Activated T-cell treated with anti-CD3 and anti-CD28 coated beads, Interleukin-2, amount 50 U/mL, for 1 hour (primary cell): ENCODE measurements around the gene FMNL1.
A peak's percentile ranks its signal among the peaks of the same experiment; 100 is the strongest.
"Not testable (repeated sequence)": the region's sequence is repeated elsewhere in the genome, so short reads cannot be mapped to it uniquely, and the experiment has no call there.

Experiments used
- DNase-seq: peaks from one replicate; pipeline ENCODE4 v3.0.0-alpha.2; 2020

FMNL1 gene

DNA sequence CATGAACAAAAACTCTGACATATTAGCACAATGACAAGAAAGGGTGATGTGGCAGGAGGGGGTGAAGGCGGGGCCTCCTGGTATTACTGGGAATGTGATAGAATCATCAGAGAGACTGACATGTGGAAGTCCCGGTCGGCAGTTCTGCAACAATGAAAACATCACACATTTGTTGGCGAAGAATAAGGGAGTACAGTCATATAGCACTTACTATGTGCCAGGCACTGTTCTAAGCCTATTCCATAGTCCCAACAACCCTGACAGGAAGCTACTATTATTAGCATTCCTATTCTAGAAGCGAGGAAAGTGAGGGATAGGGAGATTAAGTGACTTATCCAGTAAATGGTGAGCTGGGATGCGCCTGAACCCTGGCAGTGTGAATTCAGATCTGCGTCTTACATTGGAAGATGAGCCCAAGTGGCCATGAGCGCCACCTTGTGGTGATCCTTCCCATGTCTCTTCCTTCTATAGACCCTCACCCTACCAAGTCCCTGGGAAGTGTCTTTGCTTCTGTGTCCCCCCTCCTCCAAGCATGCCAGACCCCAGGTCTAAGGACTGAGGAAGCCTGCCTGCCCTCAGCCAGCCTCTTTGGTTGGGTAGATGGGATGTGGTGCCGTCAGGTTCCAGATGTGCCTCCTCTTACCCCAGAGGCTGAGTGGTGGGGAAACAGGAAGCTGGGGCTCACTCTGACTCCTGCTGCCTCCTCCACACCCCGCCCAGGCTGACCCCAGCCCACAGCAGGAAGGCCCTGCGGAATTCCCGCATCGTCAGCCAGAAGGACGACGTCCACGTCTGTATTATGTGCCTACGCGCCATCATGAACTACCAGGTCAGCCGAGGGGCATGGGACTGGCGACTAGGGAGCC, 14.0 kb downstream of the FMNL1 start:
- DNase-seq: peak; percentile 80

DNA sequence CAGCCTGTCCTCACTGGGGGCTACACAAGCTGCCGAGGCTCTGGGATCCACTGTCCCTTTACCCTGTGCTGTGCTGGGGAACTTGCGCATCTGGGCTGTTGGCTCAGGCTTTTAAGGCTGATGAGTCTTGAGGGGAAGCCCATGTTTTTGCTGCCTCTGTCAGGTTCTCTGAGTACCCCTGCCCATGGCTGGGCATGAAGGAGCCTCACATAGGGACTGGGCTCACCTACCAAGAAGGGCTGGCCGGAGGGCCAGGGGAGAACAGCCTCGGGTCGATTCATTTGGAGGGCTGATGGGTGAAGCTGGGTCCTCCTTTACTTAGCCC, 14.6 kb downstream of the FMNL1 start:
- DNase-seq: no peak

DNA sequence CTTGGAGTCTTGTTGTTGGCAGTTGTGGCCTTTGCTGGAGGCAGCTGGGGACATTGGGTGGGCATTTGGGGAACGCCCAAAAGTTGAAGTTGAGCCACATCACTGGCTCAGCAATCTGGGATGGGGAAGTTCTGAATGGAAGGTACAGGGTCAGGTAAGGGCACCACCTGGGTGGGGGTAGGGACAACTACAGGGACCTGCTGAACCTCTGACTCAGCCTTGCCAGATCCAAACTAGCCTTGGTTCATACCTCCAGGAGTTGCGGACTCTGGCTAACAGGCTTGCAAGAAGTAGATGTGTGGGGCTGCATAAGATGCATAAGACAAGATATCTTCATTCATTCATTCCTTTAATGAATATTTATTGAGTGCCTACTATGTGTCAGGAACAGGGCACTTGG, 16.0 kb downstream of the FMNL1 start:
- DNase-seq: no peak

DNA sequence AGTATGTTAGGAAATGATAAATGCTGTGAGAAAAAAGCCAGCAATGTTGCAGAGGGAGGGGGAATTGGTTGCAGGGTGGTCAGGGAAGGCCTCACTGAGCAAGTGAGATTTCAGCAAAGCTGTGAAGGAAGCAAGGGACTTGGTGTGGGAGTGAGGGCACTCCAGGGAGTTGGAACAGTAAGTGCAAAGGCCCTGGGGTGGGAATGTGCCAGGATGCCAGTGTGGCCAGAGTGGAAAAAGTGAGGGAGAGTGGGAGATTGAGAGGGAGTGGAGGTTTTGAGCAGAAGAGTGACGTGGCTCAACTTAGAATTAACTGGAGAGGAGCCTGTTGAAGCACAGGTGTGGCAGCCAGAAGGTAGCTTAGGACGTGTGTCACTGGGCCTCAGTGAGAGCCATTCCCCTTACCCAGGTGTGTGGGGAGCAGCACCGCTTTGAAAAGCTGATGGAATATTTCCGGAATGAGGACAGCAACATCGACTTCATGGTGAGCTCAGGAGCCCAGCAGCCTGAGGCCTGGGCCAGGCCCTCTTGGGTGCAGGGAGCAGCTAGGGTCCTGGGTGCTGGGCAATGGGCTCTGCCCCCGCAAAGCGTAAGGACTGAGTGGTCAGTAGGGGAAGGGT, 16.6 kb downstream of the FMNL1 start:
- no peak for DNase-seq

DNA sequence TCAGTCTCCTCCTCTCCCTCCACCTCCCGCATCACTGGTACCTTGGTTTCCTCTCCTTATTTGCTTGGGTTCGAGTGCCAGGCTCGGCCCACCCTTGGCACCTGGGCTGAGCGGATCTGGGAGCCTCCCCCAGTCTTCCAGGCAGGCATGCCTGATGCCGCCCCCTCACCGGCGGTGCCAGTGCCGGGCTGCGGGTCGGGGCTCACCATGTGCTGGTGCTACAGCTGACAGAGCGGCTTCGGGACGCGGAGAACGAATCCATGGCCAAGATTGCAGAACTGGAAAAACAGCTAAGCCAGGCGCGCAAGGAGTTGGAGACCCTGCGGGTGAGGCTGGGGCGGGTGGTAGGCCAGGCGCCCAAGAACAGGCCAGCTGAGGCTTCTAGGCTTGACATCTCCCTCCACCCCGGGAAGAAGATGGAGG, 19.2 kb downstream of the FMNL1 start:
- DNase-seq: no peak

DNA sequence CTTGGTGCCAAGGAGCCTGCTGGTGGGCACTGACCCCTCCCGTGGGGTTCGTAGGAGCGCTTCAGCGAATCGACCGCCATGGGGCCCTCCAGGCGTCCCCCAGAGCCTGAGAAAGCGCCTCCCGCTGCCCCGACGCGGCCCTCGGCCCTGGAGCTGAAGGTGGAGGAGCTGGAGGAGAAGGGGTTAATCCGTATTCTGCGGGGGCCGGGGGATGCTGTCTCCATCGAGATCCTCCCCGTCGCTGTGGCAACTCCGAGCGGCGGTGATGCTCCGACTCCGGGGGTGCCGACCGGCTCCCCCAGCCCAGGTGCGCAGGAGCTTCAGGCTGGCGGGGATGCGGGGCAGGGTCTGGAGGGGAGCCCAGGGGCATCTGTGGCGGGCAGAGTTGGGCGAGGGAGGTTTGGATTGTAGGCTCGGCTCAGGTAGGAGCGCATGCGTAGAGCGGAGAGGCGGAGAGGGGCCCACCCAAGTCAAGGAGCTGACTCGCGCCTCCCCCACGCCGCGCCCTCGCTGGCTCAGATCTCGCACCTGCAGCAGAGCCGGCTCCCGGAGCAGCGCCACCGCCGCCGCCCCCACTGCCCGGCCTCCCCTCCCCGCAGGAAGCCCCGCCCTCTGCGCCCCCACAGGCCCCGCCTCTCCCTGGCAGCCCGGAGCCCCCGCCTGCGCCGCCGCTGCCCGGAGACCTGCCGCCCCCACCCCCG, 19.8 kb downstream of the FMNL1 start:
- DNase-seq: no peak

DNA sequence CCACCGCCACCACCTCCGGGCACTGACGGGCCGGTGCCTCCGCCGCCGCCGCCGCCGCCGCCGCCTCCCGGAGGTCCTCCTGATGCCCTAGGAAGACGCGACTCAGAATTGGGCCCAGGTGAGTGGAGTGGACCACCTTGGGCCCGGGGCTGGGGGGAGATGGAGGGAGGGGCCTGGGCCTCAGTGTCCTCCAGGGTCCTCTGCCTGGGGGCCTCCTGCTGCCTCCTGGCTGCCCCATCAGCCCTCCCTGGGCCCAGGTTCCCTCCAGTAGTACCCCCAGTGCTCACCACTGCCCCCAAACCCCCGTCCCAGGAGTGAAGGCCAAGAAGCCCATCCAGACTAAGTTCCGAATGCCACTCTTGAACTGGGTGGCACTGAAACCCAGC, 20.3 kb downstream of the FMNL1 start:
- no peak for DNase-seq

DNA sequence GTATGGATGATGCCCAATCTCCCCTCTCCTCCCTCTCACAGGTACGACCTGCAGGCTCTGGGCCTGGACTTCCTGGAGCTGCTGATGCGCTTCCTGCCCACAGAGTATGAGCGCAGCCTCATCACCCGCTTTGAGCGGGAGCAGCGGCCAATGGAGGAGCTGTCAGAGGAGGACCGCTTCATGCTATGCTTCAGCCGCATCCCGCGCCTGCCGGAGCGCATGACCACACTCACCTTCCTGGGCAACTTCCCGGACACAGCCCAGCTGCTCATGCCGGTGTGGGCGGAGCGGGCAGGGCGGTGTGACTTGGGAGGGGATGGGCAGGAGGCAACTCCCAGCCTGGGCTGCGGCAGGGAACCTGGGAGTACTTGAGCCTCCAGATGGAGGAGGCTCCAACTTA, 22.1 kb downstream of the FMNL1 start:
- no peak for DNase-seq

DNA sequence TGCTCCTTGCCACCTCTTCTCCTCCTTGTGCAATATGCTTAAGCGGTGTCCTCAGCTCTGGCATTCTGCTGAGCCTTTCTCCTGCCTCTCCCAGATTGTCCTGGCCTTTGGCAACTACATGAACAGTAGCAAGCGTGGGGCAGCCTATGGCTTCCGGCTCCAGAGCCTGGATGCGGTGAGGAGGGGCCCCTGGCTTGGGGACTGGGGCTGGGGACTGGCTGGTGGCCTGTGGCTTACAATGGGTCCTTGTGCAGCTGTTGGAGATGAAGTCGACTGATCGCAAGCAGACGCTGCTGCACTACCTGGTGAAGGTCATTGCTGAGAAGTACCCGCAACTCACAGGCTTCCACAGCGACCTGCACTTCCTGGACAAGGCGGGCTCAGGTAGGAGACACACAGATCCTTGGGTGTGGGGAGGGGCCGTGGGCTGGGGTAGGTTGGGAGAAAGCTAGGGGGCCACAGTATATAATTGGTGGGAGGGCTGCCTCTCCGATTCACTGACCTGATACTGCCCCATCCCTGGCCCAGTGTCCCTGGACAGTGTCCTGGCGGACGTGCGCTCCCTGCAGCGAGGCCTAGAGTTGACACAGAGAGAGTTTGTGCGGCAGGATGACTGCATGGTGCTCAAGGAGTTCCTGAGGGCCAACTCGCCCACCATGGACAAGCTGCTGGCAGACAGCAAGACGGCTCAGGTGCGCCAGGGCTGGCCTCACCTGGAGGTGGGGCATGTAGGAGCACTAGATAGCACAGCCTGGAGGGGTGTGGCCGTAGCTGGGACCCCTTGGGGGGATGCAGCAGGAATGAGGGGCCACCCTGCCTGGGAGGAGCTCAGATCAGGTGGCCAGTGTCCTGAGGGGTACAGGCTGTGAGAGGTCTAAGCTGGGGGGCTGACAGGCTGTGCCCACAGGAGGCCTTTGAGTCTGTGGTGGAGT, 23.3 kb downstream of the FMNL1 start:
- DNase-seq: no peak

DNA sequence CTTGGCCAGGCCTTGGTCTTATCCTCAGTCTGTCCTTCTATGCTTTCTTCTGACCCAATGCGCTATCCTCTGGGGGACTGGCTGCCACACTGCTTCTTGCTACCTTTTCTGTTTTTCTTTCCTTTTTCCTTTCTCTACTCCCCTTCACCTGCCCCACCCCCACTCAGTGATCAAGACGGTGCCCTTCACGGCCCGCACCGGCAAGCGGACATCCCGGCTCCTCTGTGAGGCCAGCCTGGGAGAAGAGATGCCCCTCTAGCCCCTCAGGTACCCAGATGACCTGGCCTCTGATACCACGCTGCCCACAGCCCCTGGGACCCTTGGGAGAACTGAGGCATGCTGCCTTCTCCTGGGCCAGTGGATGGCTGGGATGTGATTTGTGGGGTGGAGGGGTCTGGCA, 24.7 kb downstream of the FMNL1 start:
- no peak for DNase-seq

DNA sequence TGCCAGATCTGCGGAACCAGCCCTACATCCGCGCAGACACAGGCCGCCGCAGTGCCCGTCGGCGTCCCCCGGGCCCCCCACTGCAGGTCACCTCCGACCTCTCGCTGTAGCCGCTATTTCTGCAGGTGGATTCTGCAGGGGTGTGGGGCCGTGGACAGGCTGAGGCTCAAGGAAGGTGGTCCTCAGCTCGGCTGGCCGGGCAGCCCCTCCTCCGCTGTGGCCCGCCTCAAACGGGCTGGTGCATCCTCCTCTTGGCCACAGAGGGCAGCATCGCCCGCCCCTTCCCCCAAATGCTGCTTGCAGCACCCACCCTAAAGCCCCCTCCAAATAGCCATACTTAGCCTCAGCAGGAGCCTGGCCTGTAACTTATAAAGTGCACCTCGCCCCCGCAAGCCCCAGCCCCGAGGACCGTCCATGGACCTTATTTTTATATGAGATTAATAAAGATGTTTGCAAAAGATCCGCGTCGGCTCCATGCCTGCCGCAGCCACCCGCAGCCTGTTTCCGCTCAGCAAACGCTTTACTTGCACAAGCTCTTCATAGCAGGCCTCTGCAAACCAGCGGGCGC, 25.3 kb downstream of the FMNL1 start:
- no peak for DNase-seq

DNA sequence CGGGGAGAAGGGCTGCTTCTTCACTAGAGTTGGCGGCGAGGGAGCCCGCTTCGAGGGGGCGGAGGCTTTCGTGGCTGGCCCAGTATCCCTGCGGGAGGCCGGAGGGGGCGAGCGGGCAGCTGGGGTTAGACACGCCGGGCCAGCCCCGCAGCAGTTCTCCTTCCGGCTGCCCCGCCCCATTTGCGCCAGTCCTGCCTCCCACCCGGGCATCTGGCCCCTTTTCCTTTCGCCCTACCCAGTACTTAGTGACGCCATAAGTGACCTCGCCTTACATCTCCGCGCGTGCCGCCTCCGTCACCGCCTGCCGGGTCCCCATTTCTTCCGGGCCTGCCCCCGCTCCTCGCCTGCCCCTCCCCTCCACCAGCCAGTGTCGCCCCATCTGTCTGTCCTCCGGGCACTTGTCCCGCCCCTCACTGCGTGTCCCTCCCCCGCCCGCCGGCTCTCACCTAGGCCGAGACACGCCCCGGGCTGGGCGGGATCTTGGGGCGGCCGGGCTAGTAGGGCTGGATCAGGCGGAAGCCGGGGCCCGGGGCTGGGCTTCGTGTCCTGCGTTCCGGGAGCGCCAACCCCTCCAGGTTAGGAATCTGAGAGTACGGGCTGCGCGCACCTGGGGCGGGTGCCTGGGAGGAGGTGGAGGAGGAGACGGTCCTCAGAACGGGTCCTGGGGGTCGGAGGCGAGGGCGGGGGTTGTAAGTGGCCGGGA, 25.9 kb downstream of the FMNL1 start:
- DNase-seq: peak; percentile 97

DNA sequence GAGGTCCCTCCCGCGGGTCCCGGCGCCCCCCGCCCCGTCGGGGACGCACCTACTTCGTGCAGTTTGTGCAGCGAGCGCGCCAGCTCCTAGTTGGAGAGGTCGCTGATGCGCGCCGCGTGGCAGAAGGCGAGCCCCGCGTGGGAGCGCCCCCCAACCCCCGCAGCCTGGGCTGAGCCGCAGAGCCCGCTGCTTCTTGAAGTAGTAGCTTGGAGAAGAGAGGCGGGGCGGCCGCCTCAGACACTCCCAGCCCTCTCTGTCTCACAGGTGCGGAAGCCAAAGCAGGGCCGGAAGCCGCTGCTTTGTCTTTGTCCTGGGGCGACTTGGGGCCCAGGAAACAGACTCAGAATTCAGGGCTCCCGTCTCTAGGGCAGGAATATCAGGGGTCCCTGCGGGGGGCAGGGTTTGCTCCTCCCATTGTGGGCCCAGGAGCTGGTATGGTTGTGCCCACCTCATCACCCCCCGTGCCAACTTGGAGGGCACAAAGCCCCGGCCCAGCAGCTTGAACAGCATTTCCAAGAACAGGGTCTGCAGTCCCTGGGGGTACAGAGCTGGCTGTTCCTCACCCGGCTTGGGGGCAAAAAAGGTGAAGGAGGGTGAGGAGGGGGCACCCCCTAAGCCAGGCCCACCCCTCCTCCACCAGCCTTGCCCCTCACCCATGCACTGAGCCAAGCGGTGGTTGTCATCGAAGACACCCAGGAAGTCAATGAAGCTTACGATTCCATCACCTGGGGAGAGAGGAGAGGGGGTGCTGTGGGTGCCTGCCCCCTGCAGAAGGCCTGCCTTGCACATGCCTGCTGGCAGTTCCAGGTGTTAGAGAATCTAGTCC, 26.7 kb downstream of the FMNL1 start:
- peak; percentile 84 for DNase-seq

DNA sequence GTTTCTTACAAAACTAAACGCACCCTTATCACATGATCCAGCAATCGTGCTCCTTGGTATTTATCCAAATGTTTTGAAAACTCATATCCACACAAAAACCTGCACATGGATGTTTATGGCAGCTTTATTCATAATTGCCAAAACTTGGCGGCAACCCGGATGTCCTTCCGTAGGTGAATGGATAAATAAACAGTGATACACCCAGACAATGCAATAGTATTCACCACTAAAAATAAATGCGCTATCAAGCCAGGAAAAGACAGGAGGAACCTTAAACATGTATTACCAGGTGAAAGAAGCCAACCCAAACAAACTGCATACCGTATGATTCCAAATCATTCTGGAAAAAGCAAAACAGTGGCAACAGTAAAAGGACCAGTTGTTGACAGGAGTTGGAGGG, 30.2 kb downstream of the FMNL1 start:
- DNase-seq: no peak

DNA sequence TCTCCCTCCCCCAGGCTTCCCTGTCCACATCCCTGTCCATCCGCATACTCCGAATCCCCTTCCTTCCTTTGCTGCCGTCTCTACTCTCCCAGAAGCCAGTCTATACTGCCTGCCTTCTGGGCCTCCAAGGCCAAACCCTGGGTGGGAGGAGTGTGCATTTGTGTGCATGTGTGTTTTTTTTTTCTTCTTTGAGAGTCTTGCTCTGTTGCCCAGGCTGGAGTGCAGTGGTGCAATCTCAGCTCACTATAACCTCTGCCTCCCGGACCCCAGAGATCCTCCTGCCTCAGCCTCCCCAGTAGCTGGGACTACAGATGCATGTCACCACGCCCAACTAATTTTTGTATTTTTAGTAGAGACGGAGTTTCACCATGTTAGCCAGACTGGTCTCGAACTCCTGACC, 31.6 kb downstream of the FMNL1 start:
- not testable (repeated sequence) for DNase-seq

DNA sequence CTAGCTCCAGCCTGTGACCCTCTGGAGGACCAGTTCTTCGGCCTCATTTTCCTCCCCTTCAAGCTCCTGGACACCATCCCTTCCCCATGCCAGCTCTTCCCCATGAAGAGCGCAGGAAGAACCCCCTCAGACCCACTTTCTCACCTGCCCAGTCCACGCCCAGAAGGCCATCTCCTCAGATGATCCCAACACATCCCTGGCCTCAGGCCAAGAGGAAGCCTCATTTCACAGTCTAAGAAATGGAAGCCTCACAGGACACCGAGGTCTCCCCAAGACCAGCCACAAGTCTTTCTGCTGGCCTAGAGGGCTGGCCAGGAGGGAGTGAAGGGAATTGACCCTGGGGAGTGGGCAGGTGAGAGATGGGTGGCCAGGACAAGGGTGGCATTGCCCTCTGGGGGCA, 32.2 kb downstream of the FMNL1 start:
- no peak for DNase-seq

DNA sequence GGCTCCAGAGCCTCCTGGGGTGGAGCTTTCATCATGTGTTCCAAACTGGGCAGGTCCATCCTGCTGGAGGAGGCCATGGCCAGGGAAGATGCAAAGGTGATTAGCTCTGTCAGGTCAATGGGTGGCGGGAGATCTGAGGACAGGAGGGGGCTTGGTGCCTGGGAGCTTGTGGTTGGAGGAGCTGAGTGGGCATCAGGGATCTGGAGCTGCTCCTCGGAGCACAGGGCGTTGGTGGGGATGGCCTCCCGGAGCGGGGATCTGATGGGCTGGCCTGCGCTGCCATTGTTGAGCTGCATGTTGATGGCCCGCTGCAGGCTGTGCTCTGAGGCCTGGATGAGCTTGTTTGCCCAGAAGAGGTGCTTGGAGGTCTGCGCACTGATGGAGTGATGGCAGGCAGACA, 33.7 kb downstream of the FMNL1 start:
- DNase-seq: no peak

DNA sequence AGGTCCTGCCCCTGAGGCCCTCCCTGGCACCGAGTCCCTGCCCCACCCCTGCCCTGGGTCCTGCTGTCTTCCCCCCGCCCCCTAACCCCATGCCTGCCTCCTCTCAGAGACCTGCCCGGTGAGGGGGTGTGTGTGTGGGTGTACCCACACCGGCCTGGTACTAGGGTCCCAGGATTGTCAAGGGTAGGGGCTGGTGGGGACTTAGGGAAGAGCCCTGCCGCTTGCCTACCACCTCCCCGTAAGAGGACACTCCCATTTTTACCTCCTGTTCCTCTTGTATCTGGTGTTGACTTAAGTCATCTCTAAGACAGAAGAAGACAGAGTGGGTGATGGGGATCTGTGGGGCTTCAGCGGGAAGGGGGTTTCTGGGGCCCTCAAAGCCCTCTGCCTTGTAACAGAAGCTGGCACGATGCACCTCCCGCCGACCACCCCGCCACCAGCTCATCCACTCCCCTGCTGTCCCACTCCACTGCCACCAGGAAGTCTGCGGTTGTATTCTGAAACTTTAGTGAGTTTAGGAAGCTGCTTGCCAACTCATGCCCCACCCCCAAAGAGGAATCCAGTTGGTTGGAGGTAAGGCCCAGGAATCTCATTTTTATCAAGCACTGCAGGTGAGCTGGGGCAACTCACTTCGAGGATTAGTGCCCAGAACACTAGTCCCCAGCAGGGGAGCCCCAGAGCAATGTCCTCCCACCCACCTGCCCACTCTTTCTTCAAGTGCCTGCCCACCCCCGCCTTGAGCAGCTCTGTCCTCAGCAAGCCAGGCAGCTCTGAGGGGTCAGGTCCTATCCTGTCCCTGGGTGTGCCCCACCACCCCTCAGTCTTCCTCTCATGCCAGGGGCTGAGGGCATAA, 34.7 kb downstream of the FMNL1 start:
- no peak for DNase-seq

DNA sequence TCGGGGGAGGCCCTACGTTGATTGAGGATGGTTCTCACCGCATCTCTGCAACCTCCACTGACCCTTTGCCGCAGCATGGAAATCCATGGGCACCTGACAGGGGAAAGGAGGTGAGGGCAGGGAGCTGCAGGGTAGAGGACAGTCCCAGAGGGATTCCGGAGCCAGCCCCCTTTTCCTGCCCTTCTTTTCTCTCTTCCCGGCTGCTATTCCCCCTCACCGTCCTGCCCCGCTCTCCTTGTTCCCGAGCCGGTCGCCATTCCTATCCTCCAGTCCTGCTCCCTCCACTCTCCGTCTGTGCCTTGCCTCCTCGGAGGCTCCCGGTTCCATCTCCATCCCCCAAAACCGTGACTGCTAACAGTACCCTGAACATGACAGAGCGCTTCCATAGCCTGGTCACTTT, 35.4 kb downstream of the FMNL1 start:
- DNase-seq: no peak

DNA sequence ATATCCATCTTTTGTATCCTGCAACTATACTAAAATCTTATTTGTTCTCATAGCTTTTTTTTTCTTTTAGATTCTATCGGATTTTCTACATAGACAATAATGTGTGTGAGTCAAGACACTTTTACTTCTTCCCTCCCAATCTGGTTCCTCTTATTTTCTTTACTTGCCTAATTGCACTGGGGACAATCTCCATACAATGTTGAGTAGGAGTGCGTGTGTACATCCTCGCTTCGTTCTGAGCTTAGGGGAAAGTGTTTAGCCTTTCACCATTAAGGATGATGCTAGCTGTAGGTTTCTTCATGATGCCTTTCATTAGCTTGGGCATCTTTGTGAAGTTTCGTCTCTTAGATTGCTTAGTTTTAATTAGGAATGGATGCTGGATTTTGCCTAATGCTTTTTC, 37.3 kb downstream of the FMNL1 start:
- DNase-seq: no peak
